Measurements from ENCODE around the gene SLX4IP.
A peak's percentile ranks its signal among the peaks of the same experiment; 100 is the strongest.

Gene SLX4IP

DNA sequence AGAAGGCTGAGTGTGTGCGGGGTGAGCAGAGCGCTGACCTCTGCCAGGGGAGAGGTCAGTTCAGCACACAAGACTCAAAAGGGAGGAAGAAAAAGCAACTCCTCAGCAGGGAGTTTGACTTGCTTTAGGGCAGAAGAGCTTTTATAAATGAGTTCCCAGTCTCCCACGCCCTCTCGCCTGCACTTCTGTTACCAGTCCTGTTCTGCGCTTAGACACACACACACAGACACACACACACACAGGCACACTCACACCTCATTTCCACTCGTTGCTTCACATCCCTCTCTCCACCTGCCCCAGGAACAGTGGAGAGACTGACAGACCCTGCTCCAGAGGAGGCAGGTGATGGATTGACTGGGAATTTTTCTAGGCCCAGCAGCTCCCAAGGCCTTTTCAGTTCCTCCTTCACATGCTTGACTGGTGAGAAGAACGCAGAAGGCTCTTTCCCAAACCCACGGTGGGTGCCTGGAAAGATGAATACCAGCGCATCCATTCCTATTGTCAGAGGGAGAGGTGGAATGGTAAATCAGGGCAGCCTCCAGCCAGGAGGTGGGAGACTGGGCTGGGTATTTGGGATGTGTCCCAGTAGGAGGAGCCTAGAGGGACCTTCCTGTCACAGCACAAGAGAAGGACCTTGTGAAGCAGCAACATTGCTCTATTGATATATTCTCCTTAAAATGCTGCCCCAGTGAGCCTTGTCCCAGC is 195.0 kb downstream of the SLX4IP start:
- no peak for TF ChIP-seq JUND (IDR thresholded peaks at IDR 0.05; ENCODE audit: low read depth)

GRCh38 chr20:10631126-10631525 is 196.0 kb downstream of the SLX4IP start:
- no peak for DNase-seq (ENCODE audit: low read depth in 1 of 2, low spot score in 1 of 2)
- TF ChIP-seq JUND (IDR thresholded peaks at IDR 0.05; ENCODE audit: low read depth) = no peak
- in situ Hi-C loops (cut with HindIII; ENCODE audit: low pct_unique_long_range_greater_than_20kb, low sequenced_read_pairs) = no loop called here

More for the DNA sequence above, 195.0 kb downstream of the SLX4IP start:
- DNase-seq (ENCODE audit: low read depth in 1 of 2, low spot score in 1 of 2) = no peak
- in situ Hi-C loops (cut with HindIII; ENCODE audit: low pct_unique_long_range_greater_than_20kb, low sequenced_read_pairs) = no loop called here

- no peak for TF ChIP-seq JUND (IDR thresholded peaks at IDR 0.05; ENCODE audit: low read depth)
- DNase-seq (ENCODE audit: low read depth in 1 of 2, low spot score in 1 of 2) = peak; percentile 16 to 50
- in situ Hi-C loops (cut with HindIII; ENCODE audit: low pct_unique_long_range_greater_than_20kb, low sequenced_read_pairs) = no loop called here
Observed at GRCh38 chr20:10632721-10633509, 197.8 kb downstream of the SLX4IP start.

GRCh38 chr20:10633718-10634117 is 198.6 kb downstream of the SLX4IP start:
- in situ Hi-C loops (cut with HindIII; ENCODE audit: low pct_unique_long_range_greater_than_20kb, low sequenced_read_pairs) = no loop called here
- no peak for TF ChIP-seq JUND (IDR thresholded peaks at IDR 0.05; ENCODE audit: low read depth)
- DNase-seq (ENCODE audit: low read depth in 1 of 2, low spot score in 1 of 2) = no peak

DNA sequence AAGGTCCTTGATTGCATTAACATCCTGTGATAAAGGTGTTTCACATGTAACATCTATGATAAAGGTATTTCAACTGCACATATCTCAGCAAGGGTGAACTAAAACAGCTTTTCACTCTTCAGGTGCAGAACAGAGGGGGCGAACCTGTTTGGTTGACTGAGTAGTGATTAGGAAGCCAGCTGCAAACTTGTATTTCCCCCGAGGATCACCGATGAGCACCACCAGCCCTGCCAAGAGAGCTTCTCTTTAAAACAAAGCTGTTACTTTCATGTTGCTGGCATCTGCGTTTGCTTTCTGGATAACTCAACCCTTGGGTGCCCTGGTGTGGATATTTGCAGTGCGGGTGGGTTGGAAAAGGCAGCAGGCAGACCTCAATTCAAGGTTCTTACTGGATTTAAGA is 199.1 kb downstream of the SLX4IP start:
- no peak for DNase-seq (ENCODE audit: low read depth in 1 of 2, low spot score in 1 of 2)
- in situ Hi-C loops (cut with HindIII; ENCODE audit: low pct_unique_long_range_greater_than_20kb, low sequenced_read_pairs) = no loop called here
- no peak for TF ChIP-seq JUND (IDR thresholded peaks at IDR 0.05; ENCODE audit: low read depth)

DNA sequence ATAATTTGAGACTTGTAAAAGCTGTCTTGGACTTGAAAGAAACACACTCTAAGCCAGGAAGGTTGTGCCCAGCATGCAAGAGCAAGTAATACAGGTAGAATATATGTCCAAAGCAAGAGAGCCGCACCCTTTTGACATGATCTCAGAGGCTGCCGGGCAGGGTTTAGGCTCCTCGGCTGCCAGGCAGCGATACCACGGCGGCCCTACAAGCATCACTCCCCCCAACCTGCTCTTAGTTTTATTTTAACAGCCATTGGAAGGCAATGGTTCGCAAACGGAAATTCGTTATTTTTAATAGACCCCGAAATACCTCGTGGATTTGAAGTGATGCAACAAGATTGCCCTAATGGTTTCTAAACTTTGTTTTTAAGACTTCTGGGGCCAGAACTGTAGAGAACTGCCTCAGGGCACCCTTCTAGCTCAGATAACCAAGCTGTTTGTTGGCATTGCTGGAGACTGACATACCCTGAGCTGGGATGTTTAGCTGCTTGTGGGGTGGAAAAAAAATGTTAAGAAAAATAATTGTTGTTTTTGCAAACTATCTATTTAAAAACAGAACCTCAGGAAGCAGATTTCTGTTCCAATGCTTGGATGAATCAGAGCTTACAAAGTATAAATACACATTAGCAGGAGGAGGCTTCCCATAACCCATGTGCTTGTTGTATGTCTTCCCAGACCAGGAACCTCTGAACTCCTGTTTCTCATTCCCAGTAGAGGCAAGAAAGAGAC is 199.7 kb downstream of the SLX4IP start:
- no peak for DNase-seq (ENCODE audit: low read depth in 1 of 2, low spot score in 1 of 2)
- no peak for TF ChIP-seq JUND (IDR thresholded peaks at IDR 0.05; ENCODE audit: low read depth)
- in situ Hi-C loops (cut with HindIII; ENCODE audit: low pct_unique_long_range_greater_than_20kb, low sequenced_read_pairs) = no loop called here

DNA sequence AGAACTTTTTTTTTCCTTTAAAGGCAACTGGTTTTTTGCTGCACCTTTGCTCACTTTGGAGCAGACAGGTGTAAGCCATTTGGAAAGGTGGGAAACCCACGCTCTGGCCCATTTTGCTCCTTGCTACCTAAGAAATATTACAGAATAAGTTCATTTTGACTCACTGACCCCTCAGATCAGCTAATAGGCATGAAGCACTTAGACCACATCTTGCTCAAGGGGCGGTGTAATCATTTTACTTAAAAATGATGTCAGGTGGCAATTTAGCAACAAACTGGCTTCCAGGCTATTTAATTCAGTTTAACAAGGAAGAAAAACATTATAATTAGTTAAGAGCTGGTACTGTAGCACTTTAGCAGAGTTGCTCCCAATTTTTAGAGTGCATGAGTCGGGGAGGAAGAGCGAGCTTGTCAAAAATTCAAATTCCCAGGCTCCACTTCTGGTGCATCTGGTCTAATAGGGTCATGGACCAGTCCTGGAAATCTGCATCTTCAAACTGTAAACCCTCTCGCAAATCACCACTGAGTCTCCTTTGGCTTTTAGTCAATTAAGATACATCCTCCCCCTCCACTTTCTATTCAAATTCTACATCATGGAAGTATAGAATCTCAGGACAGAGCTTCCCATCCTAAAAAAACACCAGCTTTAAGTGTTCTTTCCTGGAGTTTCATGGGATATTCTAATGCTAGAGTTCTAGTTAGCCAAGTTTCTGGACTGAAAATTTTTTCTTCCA is 200.5 kb downstream of the SLX4IP start:
- TF ChIP-seq JUND (IDR thresholded peaks at IDR 0.05; ENCODE audit: low read depth) = no peak
- in situ Hi-C loops (cut with HindIII; ENCODE audit: low pct_unique_long_range_greater_than_20kb, low sequenced_read_pairs) = no loop called here
- DNase-seq (ENCODE audit: low read depth in 1 of 2, low spot score in 1 of 2) = no peak

DNA sequence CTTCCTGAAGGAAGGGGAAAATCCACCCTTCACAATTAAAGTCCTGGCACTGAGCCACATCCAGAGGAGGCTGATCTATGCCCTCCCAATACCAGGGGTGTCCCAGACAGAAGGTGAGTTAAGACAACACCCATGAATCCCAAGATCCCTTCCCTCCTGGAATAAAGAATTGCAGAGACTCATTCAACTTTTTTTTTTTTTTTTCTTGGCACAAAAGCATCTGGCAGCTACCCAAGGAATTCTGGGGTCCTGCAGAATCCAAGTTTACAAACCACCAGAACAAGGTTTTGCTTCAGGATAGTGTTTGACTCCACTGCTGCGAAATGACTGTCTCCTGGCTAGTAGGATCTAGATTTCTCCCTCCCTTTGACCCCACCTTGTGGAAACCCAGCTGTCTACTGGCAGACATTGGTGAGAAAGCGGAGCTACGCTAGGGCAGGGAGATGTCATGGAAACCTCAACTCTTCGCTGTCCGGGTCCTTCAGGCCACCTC is 201.3 kb downstream of the SLX4IP start:
- TF ChIP-seq JUND (IDR thresholded peaks at IDR 0.05; ENCODE audit: low read depth) = no peak
- in situ Hi-C loops (cut with HindIII; ENCODE audit: low pct_unique_long_range_greater_than_20kb, low sequenced_read_pairs) = no loop called here
- DNase-seq (ENCODE audit: low read depth in 1 of 2, low spot score in 1 of 2) = no peak

DNA sequence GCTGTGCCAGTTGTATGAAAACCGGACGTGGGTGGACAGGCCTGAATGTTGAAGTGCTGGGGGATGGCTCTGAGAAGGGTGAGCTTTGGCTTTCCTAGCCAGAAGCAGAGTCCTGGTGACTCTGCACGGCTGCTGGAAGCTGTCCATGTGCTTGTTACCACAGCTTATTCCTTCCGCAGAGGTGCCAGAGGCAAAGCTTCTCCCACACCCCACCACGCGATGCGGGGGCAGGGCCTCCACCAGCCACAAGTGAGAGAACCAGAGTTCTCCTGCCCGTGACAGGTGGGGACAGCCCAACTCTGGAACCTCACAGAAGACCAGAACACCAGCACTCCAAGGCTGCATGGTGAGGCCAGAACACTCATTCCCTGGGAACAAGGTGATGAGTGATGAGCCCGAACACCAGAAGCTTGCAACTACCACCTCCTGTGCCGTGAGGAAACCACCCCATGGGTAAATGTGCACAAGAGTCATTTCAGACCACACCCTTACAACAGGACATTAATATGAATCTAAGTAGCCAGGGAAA is 202.0 kb downstream of the SLX4IP start:
- DNase-seq (ENCODE audit: low read depth in 1 of 2, low spot score in 1 of 2) = no peak
- no peak for TF ChIP-seq JUND (IDR thresholded peaks at IDR 0.05; ENCODE audit: low read depth)
- in situ Hi-C loops (cut with HindIII; ENCODE audit: low pct_unique_long_range_greater_than_20kb, low sequenced_read_pairs) = no loop called here

DNA sequence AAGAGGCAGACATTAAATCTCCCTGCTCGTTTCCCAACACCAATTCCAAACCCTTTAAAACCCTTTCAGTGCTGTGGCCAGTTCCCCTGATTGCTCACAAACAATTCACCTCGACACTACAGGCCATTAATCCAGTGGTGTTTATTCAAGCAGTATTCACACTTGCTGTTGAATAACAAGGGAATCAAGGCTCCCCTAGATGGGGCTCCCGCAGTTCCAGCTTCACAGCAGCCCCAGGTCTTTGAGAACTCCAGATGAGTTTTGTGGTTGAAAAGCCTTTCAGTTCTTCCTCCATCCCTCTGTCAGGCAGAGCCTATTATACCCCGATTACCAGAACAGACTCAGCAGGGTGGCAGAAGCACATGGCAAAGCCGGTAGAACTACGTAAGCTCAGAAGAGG is 202.5 kb downstream of the SLX4IP start:
- no peak for DNase-seq (ENCODE audit: low read depth in 1 of 2, low spot score in 1 of 2)
- TF ChIP-seq JUND (IDR thresholded peaks at IDR 0.05; ENCODE audit: low read depth) = no peak
- in situ Hi-C loops (cut with HindIII; ENCODE audit: low pct_unique_long_range_greater_than_20kb, low sequenced_read_pairs) = no loop called here

DNA sequence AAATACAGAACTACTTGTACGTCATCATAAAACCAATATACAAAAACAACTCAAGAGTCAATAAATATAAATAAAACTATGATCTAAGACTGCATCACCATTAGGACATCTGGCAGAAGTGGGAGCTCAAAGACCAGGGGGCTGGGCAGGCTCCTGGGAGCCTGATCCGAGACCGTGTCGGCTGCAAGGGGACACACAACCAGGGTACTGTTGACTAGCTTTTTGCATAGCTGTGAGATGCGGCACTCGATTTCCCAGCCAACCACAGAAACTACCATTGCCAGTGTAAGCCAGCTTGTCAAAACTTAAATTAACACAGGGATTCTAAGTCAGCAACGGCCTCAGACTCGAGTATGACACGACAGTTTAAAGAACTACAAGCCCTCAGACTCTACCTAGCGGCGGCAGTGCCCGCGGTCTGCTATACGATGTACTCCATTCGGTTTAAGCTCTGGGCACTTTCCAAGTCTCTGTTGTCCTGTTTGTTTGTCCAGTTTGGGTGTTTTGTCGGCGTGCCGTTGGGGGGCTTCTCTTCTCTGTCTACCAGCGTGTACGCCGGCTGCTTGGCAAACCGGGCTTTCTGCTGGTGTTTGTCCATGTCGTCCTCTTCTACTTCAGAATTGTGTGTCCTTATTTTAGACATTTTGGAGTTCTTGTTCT is 204.1 kb downstream of the SLX4IP start:
- in situ Hi-C loops (cut with HindIII; ENCODE audit: low pct_unique_long_range_greater_than_20kb, low sequenced_read_pairs) = no loop called here
- DNase-seq (ENCODE audit: low read depth in 1 of 2, low spot score in 1 of 2) = no peak
- TF ChIP-seq JUND (IDR thresholded peaks at IDR 0.05; ENCODE audit: low read depth) = no peak
